ENCODE data around the gene SORCS1.

DNA sequence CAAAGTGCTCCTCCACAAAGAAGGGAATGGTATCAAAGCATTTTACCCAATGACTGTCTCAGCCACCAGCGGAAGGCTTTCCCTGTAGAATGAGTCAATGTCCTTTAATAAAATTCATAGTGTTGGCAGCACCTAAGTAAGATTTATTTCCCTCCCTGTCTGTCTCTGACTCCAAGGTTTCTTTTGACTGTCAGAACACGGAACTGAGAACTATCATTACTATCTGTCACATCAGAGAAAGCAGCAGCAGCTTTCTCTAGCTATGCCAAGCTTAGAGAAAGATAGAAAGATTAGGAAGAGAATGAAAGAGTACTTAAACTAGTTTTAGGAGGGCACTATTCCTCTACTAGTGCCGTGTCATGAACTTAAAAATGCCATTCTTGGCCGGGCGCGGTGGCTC lies 400.1 kb downstream of the SORCS1 start:
- TF ChIP-seq, protein P1, sequence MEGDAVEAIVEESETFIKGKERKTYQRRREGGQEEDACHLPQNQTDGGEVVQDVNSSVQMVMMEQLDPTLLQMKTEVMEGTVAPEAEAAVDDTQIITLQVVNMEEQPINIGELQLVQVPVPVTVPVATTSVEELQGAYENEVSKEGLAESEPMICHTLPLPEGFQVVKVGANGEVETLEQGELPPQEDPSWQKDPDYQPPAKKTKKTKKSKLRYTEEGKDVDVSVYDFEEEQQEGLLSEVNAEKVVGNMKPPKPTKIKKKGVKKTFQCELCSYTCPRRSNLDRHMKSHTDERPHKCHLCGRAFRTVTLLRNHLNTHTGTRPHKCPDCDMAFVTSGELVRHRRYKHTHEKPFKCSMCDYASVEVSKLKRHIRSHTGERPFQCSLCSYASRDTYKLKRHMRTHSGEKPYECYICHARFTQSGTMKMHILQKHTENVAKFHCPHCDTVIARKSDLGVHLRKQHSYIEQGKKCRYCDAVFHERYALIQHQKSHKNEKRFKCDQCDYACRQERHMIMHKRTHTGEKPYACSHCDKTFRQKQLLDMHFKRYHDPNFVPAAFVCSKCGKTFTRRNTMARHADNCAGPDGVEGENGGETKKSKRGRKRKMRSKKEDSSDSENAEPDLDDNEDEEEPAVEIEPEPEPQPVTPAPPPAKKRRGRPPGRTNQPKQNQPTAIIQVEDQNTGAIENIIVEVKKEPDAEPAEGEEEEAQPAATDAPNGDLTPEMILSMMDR (IDR thresholded peaks at IDR 0.05), result no peak
- TF ChIP-seq POLR2AphosphoS5 (IDR thresholded peaks at IDR 0.05), result no peak
